Liver (tissue), 9 donors: ENCODE data around the gene COL15A1. TPM values are rescaled to one million over a fixed set of nuclear protein-coding genes. Genes with fewer than 3 reads are reported as not detected.

Experiments used
- DNase-seq: peaks from one replicate; pipeline ENCODE4 v3.0.0-alpha.2; 2017; ENCODE audit warnings: low spot score
- H3K27ac ChIP-seq, 2 donors: one replicate each; pipeline ENCODE4 v1.7.0; 2013; ENCODE audit warnings: inconsistent platforms in 2 of 2, low read length in 2 of 2, control low read depth in 1 of 2, low read depth in 1 of 2, mild to moderate bottlenecking in 1 of 2
- H3K27me3 ChIP-seq, 4 donors: one replicate each; pipeline versions ENCODE4 v1.6.1 to v1.7.0; 2013; ENCODE audit warnings: low read length in 3 of 4, inconsistent platforms in 1 of 4, mild to moderate bottlenecking in 1 of 4, moderate library complexity in 1 of 4; ENCODE audit not compliant: control insufficient read depth in 4 of 4, insufficient read depth in 4 of 4
- H3K36me3 ChIP-seq, 4 donors: one replicate each; pipeline versions ENCODE4 v1.6.1 to v1.7.0; 2013; ENCODE audit warnings: low read length in 3 of 4, mild to moderate bottlenecking in 3 of 4, low read depth in 1 of 4, moderate library complexity in 1 of 4; ENCODE audit not compliant: control insufficient read depth in 4 of 4, insufficient read depth in 3 of 4
- H3K4me1 ChIP-seq, 4 donors: one replicate each; pipeline versions ENCODE4 v1.6.1 to v1.7.0; 2013; ENCODE audit warnings: low read length in 3 of 4, mild to moderate bottlenecking in 3 of 4, moderate library complexity in 1 of 4; ENCODE audit not compliant: control insufficient read depth in 4 of 4, insufficient read depth in 4 of 4
- H3K4me3 ChIP-seq, 3 donors: one replicate each; pipeline versions ENCODE4 v1.6.1 to v1.7.0; 2013; ENCODE audit warnings: low read length in 3 of 3, control low read depth in 1 of 3, low read depth in 1 of 3, mild to moderate bottlenecking in 1 of 3
- H3K9ac ChIP-seq, 2 donors: one replicate each; pipeline ENCODE4 v1.7.0; 2013; ENCODE audit warnings: low read length in 2 of 2, mild to moderate bottlenecking in 2 of 2, moderate library complexity in 2 of 2, control low read depth in 1 of 2, low read depth in 1 of 2
- H3K9me3 ChIP-seq, 4 donors: one replicate each; pipeline versions ENCODE4 v1.6.1 to v1.7.0; 2013; ENCODE audit warnings: low read length in 3 of 4; ENCODE audit not compliant: control insufficient read depth in 4 of 4
- EGR1 ChIP-seq, 2 donors: IDR thresholded peaks; 2 replicates each; pipeline ENCODE4 v1.6.1; 2016 to 2018; ENCODE audit warnings: antibody characterized with exemption in 2 of 2, low read depth in 2 of 2
- FOXA1 ChIP-seq: IDR thresholded peaks from 2 replicates; pipeline ENCODE4 v1.6.1; 2016; ENCODE audit warnings: antibody characterized with exemption
- FOXA2 ChIP-seq: IDR thresholded peaks from 2 replicates; pipeline ENCODE4 v1.6.1; 2016; ENCODE audit warnings: antibody characterized with exemption
- GABPA ChIP-seq, 2 donors: IDR thresholded peaks in 1 of 2; conservative IDR thresholded peaks in 1 of 2; 2 replicates each; pipeline ENCODE4 v1.6.1; 2016; ENCODE audit warnings: antibody characterized with exemption in 2 of 2, mild to moderate bottlenecking in 1 of 2, moderate library complexity in 1 of 2
- HNF4A ChIP-seq, 2 donors: conservative IDR thresholded peaks; 2 replicates each; pipeline ENCODE4 v1.6.1; 2016; ENCODE audit warnings: antibody characterized with exemption in 2 of 2, mild to moderate bottlenecking in 2 of 2
- HNF4G ChIP-seq: IDR thresholded peaks from 2 replicates; pipeline ENCODE4 v1.6.1; 2016; ENCODE audit warnings: antibody characterized with exemption
- JUND ChIP-seq, 2 donors: IDR thresholded peaks; 2 replicates each; pipeline ENCODE4 v1.6.1; 2016; ENCODE audit warnings: antibody characterized with exemption in 2 of 2
- NR2F2 ChIP-seq: IDR thresholded peaks from 2 replicates; pipeline ENCODE4 v1.6.1; 2016; ENCODE audit warnings: antibody characterized with exemption
- RAD21 ChIP-seq, 2 donors: IDR thresholded peaks; 2 replicates each; pipeline ENCODE4 v1.6.1; 2016; ENCODE audit warnings: antibody characterized with exemption in 2 of 2, mild to moderate bottlenecking in 2 of 2
- RXRA ChIP-seq, 2 donors: IDR thresholded peaks; 2 replicates each; pipeline ENCODE4 v1.6.1; 2017 to 2018; ENCODE audit warnings: antibody characterized with exemption in 2 of 2, mild to moderate bottlenecking in 1 of 2
- SP1 ChIP-seq: IDR thresholded peaks from 2 replicates; pipeline ENCODE4 v1.6.1; 2018; ENCODE audit warnings: antibody characterized with exemption, mild to moderate bottlenecking
- TAF1 ChIP-seq: conservative IDR thresholded peaks from 2 replicates; pipeline ENCODE4 v1.6.1; 2016; ENCODE audit warnings: antibody characterized with exemption, mild to moderate bottlenecking
- YY1 ChIP-seq: IDR thresholded peaks from 2 replicates; pipeline ENCODE4 v1.6.1; 2016; ENCODE audit warnings: antibody characterized with exemption, mild to moderate bottlenecking
- WGBS: extraction: QIAGEN DNeasy Blood & Tissue Kit; methylation state at CpG from one replicate; pipeline ENCODE4 v1.1.7; 2013; 5-methylcytosine and 5-hydroxymethylcytosine counted together
- polyA plus RNA-seq, 2 donors: library from polyadenylated mRNA; stranded (reverse) in 1 of 2; unstranded in 1 of 2; fragments of 200-250 nt in 1 of 2; fragments of >200 nt in 1 of 2; fragmentation: Nextera tagmentation in 1 of 2; extraction: Ambion mirVana in 1 of 2; gene quantifications; one replicate each; pipeline versions ENCODE4 v1.2.1 to v1.2.3, GENCODE V29; 2013 to 2015
- total RNA-seq, 2 donors: library from RNA; depleted of rRNA; stranded (reverse); fragments of >200 nt; gene quantifications; one replicate each; pipeline ENCODE4 v1.2.3, GENCODE V29; 2014
- TF ChIP-seq, protein P1 (sequence below): IDR thresholded peaks from 2 replicates; pipeline ENCODE4 v1.6.1; 2016; ENCODE audit warnings: antibody characterized with exemption
- TF ChIP-seq, protein P2 (sequence below): IDR thresholded peaks from 2 replicates; pipeline ENCODE4 v1.6.1; 2016; ENCODE audit warnings: antibody characterized with exemption, mild to moderate bottlenecking
- TF ChIP-seq, protein P3 (sequence below): fragments of 150-350 bp; IDR thresholded peaks from 2 replicates; pipeline ENCODE4 v1.5.1; 2017; ENCODE audit warnings: improper control_type of control experiment, low read depth, low read length; ENCODE audit not compliant: missing input control
- TF ChIP-seq, protein P4 (sequence below): IDR thresholded peaks from 2 replicates; pipeline ENCODE4 v1.6.1; 2016; ENCODE audit warnings: antibody characterized with exemption
- TF ChIP-seq, protein P5 (sequence below): IDR thresholded peaks from 2 replicates; pipeline ENCODE4 v1.6.1; 2016; ENCODE audit warnings: antibody characterized with exemption
- donor health status: healthy.
- donor health status: healthy.
- donor health status: healthy.
- donor health status: healthy.
- donor health status: healthy.

Gene COL15A1
- total RNA-seq, result under 1 TPM; 0.33 to 0.42 TPM
- under 1 TPM; 0.10 to 0.16 TPM for polyA plus RNA-seq

DNA sequence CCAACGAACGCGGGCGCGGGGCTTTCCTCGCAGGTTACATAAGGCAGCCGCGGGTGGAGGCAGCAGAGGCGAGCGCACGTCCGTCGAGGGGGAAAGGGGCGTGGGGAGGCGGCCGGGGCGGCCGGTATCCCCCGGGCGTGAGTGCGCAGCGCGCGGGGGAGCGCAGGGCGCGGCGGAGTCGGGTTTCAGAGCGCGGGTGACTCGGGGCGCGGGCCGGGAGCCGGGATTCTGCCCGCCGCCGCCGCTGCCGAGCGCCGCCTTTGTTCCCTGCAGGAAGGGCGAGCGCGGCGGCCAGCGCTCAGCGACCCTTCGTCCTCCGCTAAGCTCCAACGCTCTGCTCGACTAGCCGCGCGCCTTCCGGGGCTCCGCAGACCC, at the start of gene COL15A1:
Gene COL15A1 (plus strand): TSS at position 226 of the 375 bp plus-strand sequence. CDS start 155 bp downstream, outside the sequence.
- Histone ChIP-seq H3K4me3 (no peak within 1 kb of the TSS), H3K9me3 (no peaks in the 10 kb centered on the region), H3K4me1 (peaks cover 5 to 8% (median 7%) of the 10 kb centered on the region in 4 donors), H3K27ac (no peak within 1 kb of the TSS), H3K27me3 (peaks cover 2 to 12% (median 9%) of the 10 kb centered on the region in 4 donors), H3K36me3 (no peaks in the 10 kb centered on the region), H3K9ac (no peak within 1 kb of the TSS)
- TF ChIP-seq NR2F2 (no peak), HNF4A (conservative IDR thresholded peaks at IDR 0.05) (no peak), RXRA (IDR thresholded peaks at IDR 0.05) (no peak), FOXA2 (no peak), SP1 (no peak), RAD21 (IDR thresholded peaks at IDR 0.05) (no peak), HNF4G (no peak), GABPA (IDR thresholded peaks at IDR 0.05 in 1 of 2, conservative IDR thresholded peaks at IDR 0.05 in 1 of 2) (no peak), FOXA1 (no peak), YY1 (no peak), EGR1 (IDR thresholded peaks at IDR 0.05; ENCODE audit: low read depth in 2 of 2) (no peak), TAF1 (no peak), JUND (IDR thresholded peaks at IDR 0.05) (no peak)
- TF ChIP-seq, protein P1, sequence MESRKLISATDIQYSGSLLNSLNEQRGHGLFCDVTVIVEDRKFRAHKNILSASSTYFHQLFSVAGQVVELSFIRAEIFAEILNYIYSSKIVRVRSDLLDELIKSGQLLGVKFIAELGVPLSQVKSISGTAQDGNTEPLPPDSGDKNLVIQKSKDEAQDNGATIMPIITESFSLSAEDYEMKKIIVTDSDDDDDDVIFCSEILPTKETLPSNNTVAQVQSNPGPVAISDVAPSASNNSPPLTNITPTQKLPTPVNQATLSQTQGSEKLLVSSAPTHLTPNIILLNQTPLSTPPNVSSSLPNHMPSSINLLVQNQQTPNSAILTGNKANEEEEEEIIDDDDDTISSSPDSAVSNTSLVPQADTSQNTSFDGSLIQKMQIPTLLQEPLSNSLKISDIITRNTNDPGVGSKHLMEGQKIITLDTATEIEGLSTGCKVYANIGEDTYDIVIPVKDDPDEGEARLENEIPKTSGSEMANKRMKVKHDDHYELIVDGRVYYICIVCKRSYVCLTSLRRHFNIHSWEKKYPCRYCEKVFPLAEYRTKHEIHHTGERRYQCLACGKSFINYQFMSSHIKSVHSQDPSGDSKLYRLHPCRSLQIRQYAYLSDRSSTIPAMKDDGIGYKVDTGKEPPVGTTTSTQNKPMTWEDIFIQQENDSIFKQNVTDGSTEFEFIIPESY, result no peak
- TF ChIP-seq, protein P2, sequence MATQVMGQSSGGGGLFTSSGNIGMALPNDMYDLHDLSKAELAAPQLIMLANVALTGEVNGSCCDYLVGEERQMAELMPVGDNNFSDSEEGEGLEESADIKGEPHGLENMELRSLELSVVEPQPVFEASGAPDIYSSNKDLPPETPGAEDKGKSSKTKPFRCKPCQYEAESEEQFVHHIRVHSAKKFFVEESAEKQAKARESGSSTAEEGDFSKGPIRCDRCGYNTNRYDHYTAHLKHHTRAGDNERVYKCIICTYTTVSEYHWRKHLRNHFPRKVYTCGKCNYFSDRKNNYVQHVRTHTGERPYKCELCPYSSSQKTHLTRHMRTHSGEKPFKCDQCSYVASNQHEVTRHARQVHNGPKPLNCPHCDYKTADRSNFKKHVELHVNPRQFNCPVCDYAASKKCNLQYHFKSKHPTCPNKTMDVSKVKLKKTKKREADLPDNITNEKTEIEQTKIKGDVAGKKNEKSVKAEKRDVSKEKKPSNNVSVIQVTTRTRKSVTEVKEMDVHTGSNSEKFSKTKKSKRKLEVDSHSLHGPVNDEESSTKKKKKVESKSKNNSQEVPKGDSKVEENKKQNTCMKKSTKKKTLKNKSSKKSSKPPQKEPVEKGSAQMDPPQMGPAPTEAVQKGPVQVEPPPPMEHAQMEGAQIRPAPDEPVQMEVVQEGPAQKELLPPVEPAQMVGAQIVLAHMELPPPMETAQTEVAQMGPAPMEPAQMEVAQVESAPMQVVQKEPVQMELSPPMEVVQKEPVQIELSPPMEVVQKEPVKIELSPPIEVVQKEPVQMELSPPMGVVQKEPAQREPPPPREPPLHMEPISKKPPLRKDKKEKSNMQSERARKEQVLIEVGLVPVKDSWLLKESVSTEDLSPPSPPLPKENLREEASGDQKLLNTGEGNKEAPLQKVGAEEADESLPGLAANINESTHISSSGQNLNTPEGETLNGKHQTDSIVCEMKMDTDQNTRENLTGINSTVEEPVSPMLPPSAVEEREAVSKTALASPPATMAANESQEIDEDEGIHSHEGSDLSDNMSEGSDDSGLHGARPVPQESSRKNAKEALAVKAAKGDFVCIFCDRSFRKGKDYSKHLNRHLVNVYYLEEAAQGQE, result no peak
- TF ChIP-seq, protein P3, sequence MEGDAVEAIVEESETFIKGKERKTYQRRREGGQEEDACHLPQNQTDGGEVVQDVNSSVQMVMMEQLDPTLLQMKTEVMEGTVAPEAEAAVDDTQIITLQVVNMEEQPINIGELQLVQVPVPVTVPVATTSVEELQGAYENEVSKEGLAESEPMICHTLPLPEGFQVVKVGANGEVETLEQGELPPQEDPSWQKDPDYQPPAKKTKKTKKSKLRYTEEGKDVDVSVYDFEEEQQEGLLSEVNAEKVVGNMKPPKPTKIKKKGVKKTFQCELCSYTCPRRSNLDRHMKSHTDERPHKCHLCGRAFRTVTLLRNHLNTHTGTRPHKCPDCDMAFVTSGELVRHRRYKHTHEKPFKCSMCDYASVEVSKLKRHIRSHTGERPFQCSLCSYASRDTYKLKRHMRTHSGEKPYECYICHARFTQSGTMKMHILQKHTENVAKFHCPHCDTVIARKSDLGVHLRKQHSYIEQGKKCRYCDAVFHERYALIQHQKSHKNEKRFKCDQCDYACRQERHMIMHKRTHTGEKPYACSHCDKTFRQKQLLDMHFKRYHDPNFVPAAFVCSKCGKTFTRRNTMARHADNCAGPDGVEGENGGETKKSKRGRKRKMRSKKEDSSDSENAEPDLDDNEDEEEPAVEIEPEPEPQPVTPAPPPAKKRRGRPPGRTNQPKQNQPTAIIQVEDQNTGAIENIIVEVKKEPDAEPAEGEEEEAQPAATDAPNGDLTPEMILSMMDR, result no peak
- TF ChIP-seq, protein P4, sequence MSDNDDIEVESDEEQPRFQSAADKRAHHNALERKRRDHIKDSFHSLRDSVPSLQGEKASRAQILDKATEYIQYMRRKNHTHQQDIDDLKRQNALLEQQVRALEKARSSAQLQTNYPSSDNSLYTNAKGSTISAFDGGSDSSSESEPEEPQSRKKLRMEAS, result no peak
- TF ChIP-seq, protein P5, sequence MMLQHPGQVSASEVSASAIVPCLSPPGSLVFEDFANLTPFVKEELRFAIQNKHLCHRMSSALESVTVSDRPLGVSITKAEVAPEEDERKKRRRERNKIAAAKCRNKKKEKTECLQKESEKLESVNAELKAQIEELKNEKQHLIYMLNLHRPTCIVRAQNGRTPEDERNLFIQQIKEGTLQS, result no peak
- WGBS, result 2% methylated on average over 58 of the region's 58 CpGs
- no peak for DNase-seq
